ENCODE results near the gene FBXO36. TPM values are rescaled to one million over a fixed set of nuclear protein-coding genes. Genes with fewer than 3 reads are reported as not detected.

FBXO36 gene
- total and polyA plus RNA-seq, 2 donors (not counting 1 experiment from before 2014, with no cell fraction given) = 0.49 to 1.5 TPM

- peak overlapping the region; percentile 82 for H3K4me3 Mint-ChIP-seq
- no peaks in the 10 kb centered on the region for H4K20me1 ChIP-seq (ENCODE audit: control insufficient read depth, insufficient read depth, low read length, poor library complexity, severe bottlenecking)
- H3K79me2 ChIP-seq (ENCODE audit: control insufficient read depth, insufficient read depth, low read length) = no peaks in the 10 kb centered on the region
- no peaks in the 10 kb centered on the region for H3K9me3 ChIP-seq (ENCODE audit: control extremely low read depth in 1 of 3, control insufficient read depth in 2 of 3, insufficient read depth in 1 of 3, low read length in 2 of 3)
- H3K9ac ChIP-seq (ENCODE audit: low read length) = peak overlapping the region; percentile 19
- no peaks in the 10 kb centered on the region for H3K36me3 ChIP-seq (replicated peaks in 1 of 2; ENCODE audit: control extremely low read depth in 1 of 2, control insufficient read depth in 1 of 2, extremely low read depth in 1 of 2, insufficient read depth in 2 of 2, low read length in 1 of 2)
- intact Hi-C loops (cut with micrococcal nuclease) = no loop called here
- TF ChIP-seq EZH2 (IDR thresholded peaks at IDR 0.05; ENCODE audit: borderline replicate concordance, insufficient read depth, low read depth, low read length, poor library complexity, severe bottlenecking) = no peak
- no peak for TF ChIP-seq CTCF (IDR thresholded peaks at IDR 0.05)
- H2AFZ ChIP-seq (ENCODE audit: insufficient read depth, low read depth, low read length, poor library complexity, severe bottlenecking) = peak overlapping the region; percentile 41
- H3K27me3 Mint-ChIP-seq = no peaks in the 10 kb centered on the region
- H3K27me3 ChIP-seq (replicated peaks in 1 of 4; ENCODE audit: control extremely low read depth in 1 of 4, control insufficient read depth in 3 of 4, insufficient read depth in 4 of 4, low read length in 3 of 4) = no peaks in the 10 kb centered on the region
- H3K4me1 Mint-ChIP-seq = peaks cover 6% of the 10 kb centered on the region
- peak overlapping the region in 1 of 2 donors; percentile 43 for H3K27ac ChIP-seq (ENCODE audit: low read length in 2 of 2)
- H3K4me3 ChIP-seq (ENCODE audit: control extremely low read depth in 1 of 5, extremely low read depth in 1 of 5, insufficient read depth in 1 of 5, low read depth in 2 of 5, low read length in 4 of 5) = peak overlapping the region in 1 of 5 experiments; percentile 3
- POLR2A ChIA-PET = interaction anchor here (0.6 kb wide), 1 partner anchor 588 kb away, joined by 6 read pairs; no protein-coding TSS in a partner anchor
- ATAC-seq (ENCODE audit: low read depth) (peak; percentile 67), DNase-seq (peak; percentile 44)
- H3K4me2 ChIP-seq (replicated peaks; ENCODE audit: low read depth, low read length, poor library complexity, severe bottlenecking) = peak overlapping the region; percentile 48
- CTCF ChIA-PET = interaction anchor here (0.9 to 1.2 kb wide), 3 partner anchors 8 to 824 kb away, joined by 4 to 5 read pairs (median 4); no protein-coding TSS in a partner anchor
- peaks cover 0 to 12% of the 10 kb centered on the region in 2 donors for H3K4me1 ChIP-seq (ENCODE audit: control insufficient read depth in 2 of 2, insufficient read depth in 2 of 2, low read length in 2 of 2)
- no CpG with 5 or more reads among the region's 6 CpGs for WGBS (ENCODE audit: insufficient coverage)
- peak overlapping the region; percentile 81 for H3K27ac Mint-ChIP-seq
- no peaks in the 10 kb centered on the region for H3K9me3 Mint-ChIP-seq (ENCODE audit: insufficient read depth)
Observed at GRCh38 chr2:230000118-230000841, 78.0 kb downstream of the FBXO36 start.
